Mucosa of descending colon (tissue), 3 donors: ENCODE measurements around the gene TARBP2. TPM values are rescaled to one million over a fixed set of nuclear protein-coding genes. Genes with fewer than 3 reads are reported as not detected.

Experiments
- ATAC-seq: fragments of 200-7000 bp; cut with Tn5 transposase; one replicate; pipeline ENCODE4 v1.9.1; 2020; ENCODE audit warnings: mild to moderate bottlenecking, moderate library complexity
- DNase-seq, 3 donors: peaks; one replicate each; pipeline ENCODE4 v3.0.0-alpha.2; 2020
- H3K36me3 ChIP-seq: fragments of 200-600 bp; one replicate; pipeline ENCODE4 v1.8.0; 2021; ENCODE audit warnings: low read depth, mild to moderate bottlenecking
- H3K4me1 ChIP-seq: fragments of 200-600 bp; one replicate; pipeline ENCODE4 v1.8.0; 2021; ENCODE audit warnings: low read depth, mild to moderate bottlenecking
- H3K4me3 ChIP-seq: fragments of 200-600 bp; one replicate; pipeline ENCODE4 v1.8.0; 2021; ENCODE audit warnings: mild to moderate bottlenecking
- H3K9me3 ChIP-seq: fragments of 200-600 bp; one replicate; pipeline ENCODE4 v1.8.0; 2021; ENCODE audit warnings: mild to moderate bottlenecking
- CTCF ChIP-seq: fragments of 200-600 bp; IDR thresholded peaks from one replicate; pipeline ENCODE4 v1.8.0; 2022; ENCODE audit warnings: antibody characterized with exemption, mild to moderate bottlenecking
- intact Hi-C, 2 donors: fragments of 100-400 bp; cut with DNase I in 1 of 2; cut with micrococcal nuclease in 1 of 2; formaldehyde crosslinking; loops; one replicate each; pipeline versions ENCODE4 v1.11.0 to v1.11.1; 2022; cut with DNase I, micrococcal nuclease
- total RNA-seq, 3 donors: library from RNA; stranded (reverse); fragmentation: NEBNext Ultra II Directional in 2 of 3; extraction: Animal tissue kit (Norgen Biotek cat#: 25700) in 2 of 3; gene quantifications; one replicate each; pipeline versions ENCODE4 v1.2.1 to v1.2.4, GENCODE V29; 2021 to 2023
- donor health status: DM: no; HTN: no; CAD: no; lungs with moderate emphysema.
- donor health status: DM: no; HTN: no; CAD: no.
- donor health status: DM: no; HTN: yes; CAD: no.

The TARBP2 gene
- total RNA-seq, 3 donors from 2014 or later, result 22.9 to 26.8 (median 25.1) TPM

GRCh38 chr12:53532021-53532420 is 30.9 kb downstream of the TARBP2 start:
- no peak for ATAC-seq
- Histone ChIP-seq H3K4me1 (no peaks in the 10 kb centered on the region), H3K36me3 (peaks cover 11% of the 10 kb centered on the region), H3K4me3 (no peak overlapping the region), H3K9me3 (no peaks in the 10 kb centered on the region)
- intact Hi-C loops, result no loop called here
- DNase-seq, result no peak
- no peak for TF ChIP-seq CTCF

GRCh38 chr12:53532524-53533445 is 31.7 kb downstream of the TARBP2 start:
- H3K9me3 ChIP-seq, result no peaks in the 10 kb centered on the region
- intact Hi-C loops, result no loop called here
- peaks cover 11% of the 10 kb centered on the region for H3K36me3 ChIP-seq
- no peak for TF ChIP-seq CTCF
- no peak overlapping the region for H3K4me3 ChIP-seq
- H3K4me1 ChIP-seq, result no peaks in the 10 kb centered on the region
- DNase-seq (no peak), ATAC-seq (no peak)

- Histone ChIP-seq H3K9me3 (no peaks in the 10 kb centered on the region), H3K4me1 (no peaks in the 10 kb centered on the region), H3K4me3 (no peak overlapping the region), H3K36me3 (peaks cover 11% of the 10 kb centered on the region)
- TF ChIP-seq CTCF, result no peak
- DNase-seq, result no peak
- ATAC-seq, result no peak
- intact Hi-C loops, result no loop called here
Observed at GRCh38 chr12:53533471-53533870, 32.4 kb downstream of the TARBP2 start.

- Histone ChIP-seq H3K4me1 (peaks cover 9% of the 10 kb centered on the region), H3K9me3 (no peaks in the 10 kb centered on the region), H3K36me3 (peaks cover 4% of the 10 kb centered on the region), H3K4me3 (no peak overlapping the region)
- no peak for TF ChIP-seq CTCF
- no peak for ATAC-seq
- intact Hi-C loops, result no loop called here
- DNase-seq, result no peak
Observed at GRCh38 chr12:53536962-53537361, 35.9 kb downstream of the TARBP2 start.

- Histone ChIP-seq H3K4me3 (no peak overlapping the region), H3K36me3 (peaks cover 4% of the 10 kb centered on the region), H3K9me3 (no peaks in the 10 kb centered on the region), H3K4me1 (peaks cover 9% of the 10 kb centered on the region)
- intact Hi-C loops, result no loop called here
- DNase-seq (peak in 1 of 3 donors; percentile 59), ATAC-seq (peak; percentile 98)
- TF ChIP-seq CTCF, result no peak
Observed at GRCh38 chr12:53538209-53538689, 37.2 kb downstream of the TARBP2 start.
